Activated CD4-positive, alpha-beta T cell treated with anti-CD3 and anti-CD28 coated beads for 36 hours (primary cell): ENCODE data around the gene MTHFR. TPM values are rescaled to one million over a fixed set of nuclear protein-coding genes. Genes with fewer than 3 reads are reported as not detected.

Experiments
- ATAC-seq: fragments of 200-7000 bp; cut with Tn5 transposase; one replicate; pipeline ENCODE4 v1.10.0; 2021; ENCODE audit warnings: mild to moderate bottlenecking, moderate library complexity
- CTCF ChIA-PET: fragments of 350-600 bp; sonication (Branson Sonifier 250); formaldehyde crosslinking; loops from one replicate; lab custom pipeline; 2021; ENCODE audit warnings: antibody characterized with exemption; lab: Charles Lee
- POLR2A ChIA-PET: fragments of 350-600 bp; sonication (Branson Sonifier 250); formaldehyde crosslinking; loops from one replicate; lab custom pipeline; 2021; ENCODE audit warnings: antibody characterized with exemption, inconsistent platforms; lab: Charles Lee
- DNase-seq: peaks from one replicate; pipeline ENCODE4 v3.0.0-alpha.2; 2020
- H3K27ac Mint-ChIP-seq: one replicate; pipeline ENCODE4 v1.8.0; 2021; ENCODE audit warnings: mixed read lengths
- H3K27me3 Mint-ChIP-seq: one replicate; pipeline ENCODE4 v1.8.0; 2021; ENCODE audit warnings: mixed read lengths
- H3K36me3 Mint-ChIP-seq: one replicate; pipeline ENCODE4 v1.8.0; 2021; ENCODE audit warnings: low read depth, mixed read lengths
- H3K4me1 Mint-ChIP-seq: one replicate; pipeline ENCODE4 v1.8.0; 2021; ENCODE audit warnings: mixed read lengths
- H3K4me3 Mint-ChIP-seq: one replicate; pipeline ENCODE4 v1.8.0; 2021; ENCODE audit warnings: mild to moderate bottlenecking, moderate library complexity, mixed read lengths
- H3K9me3 Mint-ChIP-seq: one replicate; pipeline ENCODE4 v1.8.0; 2021; ENCODE audit warnings: low read depth, mixed read lengths
- intact Hi-C, 2 experiments: fragments of 100-400 bp; cut with DNase I in 1 of 2; cut with micrococcal nuclease in 1 of 2; formaldehyde crosslinking; loops; one replicate each; pipeline versions ENCODE4 v1.14.2 to v1.15.1; 2022 to 2024; cut with DNase I, micrococcal nuclease
- total RNA-seq, 2 experiments: library from RNA; stranded (reverse); gene quantifications; one replicate each; pipeline ENCODE4 v1.2.3, GENCODE V29; 2021

Gene MTHFR
- total RNA-seq, 2 experiments from 2014 or later: 11.2 to 11.6 TPM

DNA sequence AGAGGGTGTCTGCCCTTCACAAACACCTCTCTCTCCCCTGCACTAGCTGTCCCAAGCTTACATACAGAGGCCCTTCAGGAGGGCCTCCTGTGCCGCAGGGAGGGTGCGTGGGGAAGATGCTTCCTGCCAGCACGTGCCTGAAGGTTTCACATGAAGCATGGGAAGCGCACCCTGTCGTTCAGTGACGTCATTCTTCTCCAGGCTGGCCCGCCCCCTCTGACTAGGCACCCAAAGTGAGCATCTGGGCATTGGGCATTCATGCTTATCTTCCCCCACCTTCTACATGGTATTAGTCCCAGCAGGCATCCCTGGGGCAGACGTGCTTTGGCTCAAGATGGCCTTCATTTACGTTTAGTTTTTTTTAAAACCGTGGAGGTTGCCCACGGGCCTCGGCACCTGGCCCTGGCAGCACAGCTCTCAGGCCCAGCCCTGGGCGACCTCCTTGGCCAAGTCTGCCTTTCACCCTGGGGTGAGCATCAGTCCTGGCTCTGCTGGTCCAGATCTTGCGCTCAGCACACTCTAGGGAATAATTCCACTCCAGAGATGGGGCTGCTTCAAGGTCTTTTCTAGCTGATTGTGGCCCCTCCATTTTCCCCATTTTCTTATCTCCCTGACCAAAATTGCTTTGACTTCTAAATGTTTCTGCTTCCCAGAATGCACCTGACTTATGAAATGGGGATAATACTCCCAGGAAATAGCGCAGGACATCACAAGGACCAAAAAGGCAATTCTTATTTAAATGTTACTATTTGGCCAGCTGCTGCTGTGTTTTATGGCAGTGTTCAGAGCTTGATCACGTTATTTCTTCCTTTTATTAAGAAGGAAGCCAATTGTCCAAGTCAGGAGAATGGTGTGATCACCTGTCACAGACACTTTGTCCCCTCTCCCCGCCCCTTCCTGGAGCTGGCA is 35.7 kb upstream of the MTHFR start:
- Mint-ChIP-seq H3K27ac (no peak overlapping the region), H3K9me3 (no peaks in the 10 kb centered on the region), H3K4me1 (no peaks in the 10 kb centered on the region), H3K4me3 (no peak overlapping the region), H3K27me3 (no peaks in the 10 kb centered on the region), H3K36me3 (peaks cover 35% of the 10 kb centered on the region)
- ChIA-PET POLR2A (interaction anchor here (1.1 kb wide), 1 partner anchor 67 kb away, joined by 4 read pairs; no protein-coding TSS in a partner anchor), CTCF (interaction anchor here (0.7 to 0.8 kb wide), 3 partner anchors 51 to 73 kb away, joined by 3 read pairs; no protein-coding TSS in a partner anchor)
- ATAC-seq (no peak), DNase-seq (no peak)
- intact Hi-C loops: no loop called here

DNA sequence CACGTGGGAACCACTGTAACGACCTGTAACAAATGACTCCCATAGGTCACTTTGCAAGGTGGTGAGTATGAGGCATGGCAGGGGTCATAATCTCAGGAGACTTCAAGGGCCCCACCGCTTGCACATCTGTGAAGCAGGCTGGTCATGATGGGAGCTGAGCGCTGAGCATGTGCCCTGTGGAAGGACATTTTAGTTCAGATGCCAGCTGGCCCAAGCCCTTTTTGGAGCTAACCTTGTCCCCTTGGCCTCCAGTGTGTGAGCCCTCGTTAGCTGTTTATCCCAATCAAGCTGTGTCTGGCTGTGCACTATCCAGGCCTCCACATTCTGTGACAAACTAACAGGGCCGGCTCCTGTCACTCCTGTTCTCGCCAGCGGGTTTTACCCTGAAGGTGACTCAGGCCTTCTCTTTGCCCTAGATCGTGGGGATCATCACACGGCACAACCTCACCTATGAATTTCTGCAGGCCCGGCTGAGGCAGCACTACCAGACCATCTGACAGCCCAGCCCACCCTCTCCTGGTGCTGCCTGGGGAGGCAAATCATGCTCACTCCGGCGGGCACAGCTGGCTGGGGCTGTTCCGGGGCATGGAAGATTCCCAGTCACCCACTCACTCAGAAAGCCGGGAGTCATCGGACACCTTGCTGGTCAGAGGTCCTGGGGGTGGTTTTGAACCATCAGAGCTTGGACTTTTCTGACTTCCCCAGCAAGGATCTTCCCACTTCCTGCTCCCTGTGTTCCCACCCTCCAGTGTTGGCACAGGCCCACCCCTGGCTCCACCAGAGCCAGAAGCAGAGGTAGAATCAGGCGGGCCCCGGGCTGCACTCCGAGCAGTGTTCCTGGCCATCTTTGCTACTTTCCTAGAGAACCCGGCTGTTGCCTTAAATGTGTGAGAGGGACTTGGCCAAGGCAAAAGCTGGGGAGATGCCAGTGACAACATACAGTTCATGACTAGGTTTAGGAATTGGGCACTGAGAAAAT is 34.3 kb upstream of the MTHFR start:
- Mint-ChIP-seq H3K27me3 (no peaks in the 10 kb centered on the region), H3K4me3 (no peak overlapping the region), H3K9me3 (no peaks in the 10 kb centered on the region), H3K4me1 (no peaks in the 10 kb centered on the region), H3K36me3 (peaks cover 40% of the 10 kb centered on the region), H3K27ac (no peak overlapping the region)
- ChIA-PET CTCF (interaction anchor here (0.5 to 0.7 kb wide), 2 partner anchors 56 to 68 kb away, joined by 3 to 4 read pairs; no protein-coding TSS in a partner anchor), POLR2A (interaction anchor here (0.5 to 3.4 kb wide), 4 partner anchors 67 to 173 kb away, joined by 3 to 11 read pairs (median 3); no protein-coding TSS in a partner anchor)
- intact Hi-C loops: loop anchor here (2.0 to 10.0 kb wide), 3 partner anchors 69 to 365 kb away; no protein-coding TSS in a partner anchor
- no peak for DNase-seq
- no peak for ATAC-seq

DNA sequence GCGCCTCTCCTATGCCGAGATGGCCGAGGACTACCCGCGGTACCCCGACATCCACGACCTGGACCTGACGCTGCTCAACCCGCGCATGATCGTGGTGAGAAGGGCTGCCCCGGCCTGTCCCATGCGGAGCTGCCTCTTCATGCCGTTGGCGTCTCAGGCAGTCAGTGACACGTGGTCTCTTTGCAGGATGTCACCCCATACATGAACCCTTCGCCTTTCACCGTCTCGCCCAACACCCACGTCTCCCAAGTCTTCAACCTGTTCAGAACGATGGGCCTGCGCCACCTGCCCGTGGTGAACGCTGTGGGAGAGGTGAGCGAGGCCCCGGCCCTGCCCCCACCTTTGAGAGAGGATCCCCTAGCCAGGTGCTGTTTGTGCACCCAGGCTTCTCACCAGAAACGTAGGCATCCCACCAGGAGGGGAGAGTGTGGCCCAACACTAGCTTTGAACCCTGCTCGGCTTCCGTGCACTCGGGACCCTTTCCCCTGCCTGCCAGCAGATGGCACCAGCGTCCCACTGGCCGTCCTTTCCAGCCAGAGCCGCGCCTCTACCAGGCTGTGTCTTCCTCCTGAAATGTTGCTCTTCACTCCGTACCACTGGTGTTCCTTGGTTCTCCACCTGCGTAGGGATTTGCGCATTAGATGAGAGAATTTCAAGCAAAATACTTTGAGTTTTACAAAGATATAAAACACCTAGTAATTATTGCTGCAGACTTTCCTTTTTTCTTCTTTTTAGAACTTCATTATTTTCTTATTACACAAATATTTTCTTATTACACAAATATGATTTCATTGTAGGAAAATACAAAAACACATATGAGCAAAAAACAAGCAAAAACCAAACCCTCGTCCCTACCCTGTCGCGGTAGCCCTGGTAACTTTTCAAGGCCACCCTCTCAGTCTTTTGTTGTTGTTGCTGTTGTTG is 32.8 kb upstream of the MTHFR start:
- ATAC-seq (peak; percentile 98), DNase-seq (peak; percentile 86)
- no peaks in the 10 kb centered on the region for H3K27me3 Mint-ChIP-seq
- no peak overlapping the region for H3K27ac Mint-ChIP-seq
- H3K4me3 Mint-ChIP-seq: no peak overlapping the region
- CTCF ChIA-PET: interaction anchor here (0.6 to 1.6 kb wide), 11 partner anchors 9 to 841 kb away, joined by 3 to 5 read pairs (median 3); no protein-coding TSS in a partner anchor
- H3K9me3 Mint-ChIP-seq: no peaks in the 10 kb centered on the region
- intact Hi-C loops: loop anchor here (1.0 to 10.0 kb wide), 6 partner anchors 56 to 366 kb away; no protein-coding TSS in a partner anchor
- POLR2A ChIA-PET: interaction anchor here (0.6 to 3.4 kb wide), 3 partner anchors 69 to 312 kb away, joined by 3 to 11 read pairs (median 5); no protein-coding TSS in a partner anchor
- H3K4me1 Mint-ChIP-seq: no peaks in the 10 kb centered on the region
- peaks cover 35% of the 10 kb centered on the region for H3K36me3 Mint-ChIP-seq

DNA sequence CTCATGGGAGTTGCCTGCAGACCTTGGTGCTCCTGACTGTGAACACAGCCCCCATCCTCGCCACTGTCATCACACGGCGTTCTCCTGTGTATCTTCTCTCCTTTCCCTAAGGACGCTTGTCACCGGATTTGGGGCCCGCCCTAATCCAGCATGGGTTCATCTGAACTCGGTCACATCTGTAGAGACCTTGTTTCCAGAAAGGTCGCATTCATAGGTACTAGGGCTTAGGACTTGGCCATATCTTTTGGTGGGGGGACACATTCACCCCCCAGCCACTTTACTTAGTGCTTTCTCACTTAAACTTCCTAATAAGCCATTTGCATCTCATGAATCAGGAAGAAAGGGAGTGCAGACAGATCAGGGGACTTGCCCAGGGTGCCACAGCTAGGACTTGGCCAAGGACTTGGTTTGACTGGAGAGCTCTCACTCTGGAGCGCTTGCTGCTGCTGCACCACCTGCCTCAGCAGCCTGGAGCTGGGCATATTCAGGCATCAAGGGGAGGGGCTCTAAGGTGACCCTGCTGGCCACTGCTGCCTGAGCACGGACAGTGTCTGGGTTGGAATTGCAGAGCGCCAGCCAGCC is 32.1 kb upstream of the MTHFR start:
- no peaks in the 10 kb centered on the region for H3K9me3 Mint-ChIP-seq
- ChIA-PET POLR2A (interaction anchor here (1.0 to 3.4 kb wide), 3 partner anchors 70 to 72 kb away, joined by 3 to 11 read pairs (median 5); no protein-coding TSS in a partner anchor), CTCF (interaction anchor here (0.7 to 1.6 kb wide), 9 partner anchors 9 to 841 kb away, joined by 3 to 5 read pairs (median 3); no protein-coding TSS in a partner anchor)
- peaks cover 32% of the 10 kb centered on the region for H3K36me3 Mint-ChIP-seq
- intact Hi-C loops: loop anchor here (1.0 to 10.0 kb wide), 6 partner anchors 56 to 367 kb away; no protein-coding TSS in a partner anchor
- ATAC-seq (no peak), DNase-seq (no peak)
- H3K27ac Mint-ChIP-seq: no peak overlapping the region
- H3K27me3 Mint-ChIP-seq: no peaks in the 10 kb centered on the region
- H3K4me1 Mint-ChIP-seq: no peaks in the 10 kb centered on the region
- H3K4me3 Mint-ChIP-seq: no peak overlapping the region

DNA sequence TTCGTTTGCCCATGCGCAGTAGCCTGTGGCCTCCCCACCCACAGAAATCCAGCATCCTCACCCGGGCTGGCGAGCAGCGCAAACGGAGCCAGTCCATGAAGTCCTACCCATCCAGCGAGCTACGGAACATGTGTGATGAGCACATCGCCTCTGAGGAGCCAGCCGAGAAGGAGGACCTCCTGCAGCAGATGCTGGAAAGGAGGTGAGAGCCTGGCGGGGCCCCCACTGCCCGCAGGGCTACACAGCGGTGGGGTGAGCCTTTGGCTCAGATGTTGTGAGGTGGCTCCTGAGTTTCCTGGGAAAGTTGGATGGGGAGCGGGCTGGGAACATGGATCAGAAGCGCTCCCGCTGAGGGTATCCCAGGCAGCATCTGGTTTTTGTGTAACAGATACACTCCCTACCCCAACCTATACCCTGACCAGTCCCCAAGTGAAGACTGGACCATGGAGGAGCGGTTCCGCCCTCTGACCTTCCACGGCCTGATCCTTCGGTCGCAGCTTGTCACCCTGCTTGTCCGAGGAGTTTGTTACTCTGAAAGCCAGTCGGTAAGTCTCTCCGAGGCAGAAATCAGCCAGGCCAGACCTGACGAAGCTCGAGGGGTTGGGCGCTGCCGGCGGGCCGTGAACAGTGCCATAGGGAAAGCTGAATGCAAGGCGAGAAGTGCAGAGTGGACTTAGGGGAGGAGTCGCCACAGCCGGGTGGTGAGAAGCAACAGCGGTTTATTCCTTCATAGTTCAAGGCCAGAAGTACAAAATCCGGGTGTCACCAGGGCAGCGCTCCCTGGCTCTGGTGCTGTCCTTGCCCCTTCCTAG is 31.4 kb upstream of the MTHFR start:
- Mint-ChIP-seq H3K27me3 (no peaks in the 10 kb centered on the region), H3K9me3 (no peaks in the 10 kb centered on the region), H3K36me3 (peaks cover 33% of the 10 kb centered on the region), H3K4me1 (no peaks in the 10 kb centered on the region), H3K27ac (no peak overlapping the region), H3K4me3 (no peak overlapping the region)
- intact Hi-C loops: loop anchor here in 1 of 2 experiments (5.0 to 10.0 kb wide), 2 partner anchors 130 to 368 kb away; no protein-coding TSS in a partner anchor
- POLR2A ChIA-PET: interaction anchor here (1.4 to 3.4 kb wide), 2 partner anchors 71 to 73 kb away, joined by 3 to 11 read pairs; no protein-coding TSS in a partner anchor
- CTCF ChIA-PET: interaction anchor here (0.6 to 1.6 kb wide), 6 partner anchors 8 to 986 kb away, joined by 3 to 4 read pairs (median 3); no protein-coding TSS in a partner anchor
- no peak for DNase-seq
- ATAC-seq: no peak

DNA sequence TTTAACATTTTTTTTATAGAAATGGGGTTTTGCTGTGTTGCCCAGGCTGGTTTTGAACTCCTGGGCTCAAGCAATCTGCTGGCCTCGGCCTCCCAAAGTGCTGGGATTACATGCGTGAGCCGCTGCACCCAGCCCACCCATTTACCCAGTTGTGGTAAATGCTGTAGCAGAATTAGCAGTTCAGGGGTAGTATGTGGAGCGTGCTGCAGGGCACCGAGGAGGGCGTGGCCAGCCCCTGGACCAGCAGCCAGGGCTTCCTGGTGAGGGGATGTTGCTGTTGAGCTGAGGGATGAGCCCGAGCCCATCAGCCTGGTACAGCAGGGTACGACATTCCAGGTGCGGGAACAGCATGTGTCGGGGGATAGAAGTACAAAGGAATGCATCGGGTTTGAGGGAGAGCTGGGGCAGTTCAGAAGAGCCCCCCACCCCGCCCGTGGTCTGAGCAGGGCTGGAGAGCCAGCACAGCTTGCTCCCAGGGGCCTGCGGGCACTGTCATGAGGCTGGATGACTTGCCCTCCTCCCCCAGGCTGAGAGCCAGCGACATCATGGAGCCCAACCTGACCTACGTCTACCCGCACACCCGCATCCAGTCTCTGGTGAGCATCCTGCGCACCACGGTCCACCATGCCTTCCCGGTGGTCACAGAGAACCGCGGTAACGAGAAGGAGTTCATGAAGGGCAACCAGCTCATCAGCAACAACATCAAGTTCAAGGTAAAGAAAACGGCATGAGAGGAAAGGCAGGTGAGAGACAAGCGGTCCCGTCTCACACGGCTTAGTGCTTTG is 29.9 kb upstream of the MTHFR start:
- intact Hi-C loops: loop anchor here in 1 of 2 experiments (5.0 to 10.0 kb wide), 2 partner anchors 132 to 369 kb away; no protein-coding TSS in a partner anchor
- H3K36me3 Mint-ChIP-seq: peaks cover 27% of the 10 kb centered on the region

DNA sequence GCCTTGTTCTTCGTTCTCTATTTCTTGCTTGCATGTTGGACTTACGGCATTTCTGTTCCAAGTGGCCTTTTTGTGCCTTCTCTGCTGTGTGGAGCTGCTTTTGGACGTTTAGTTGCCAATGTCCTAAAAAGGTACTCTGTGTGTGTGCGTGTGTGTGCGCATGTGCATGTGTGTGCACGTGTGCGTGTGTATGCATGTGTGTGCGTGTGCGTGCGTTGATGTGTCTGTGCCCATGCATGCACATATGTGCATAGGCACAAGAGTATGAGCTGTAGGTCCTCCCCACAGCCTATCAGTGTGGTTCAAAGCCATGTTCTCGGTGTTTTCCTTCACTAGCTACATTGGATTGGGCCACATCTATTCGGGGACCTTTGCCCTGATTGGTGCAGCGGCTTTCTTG is 28.1 kb upstream of the MTHFR start:
- H3K4me1 Mint-ChIP-seq: no peaks in the 10 kb centered on the region
- no peak for ATAC-seq
- H3K9me3 Mint-ChIP-seq: no peaks in the 10 kb centered on the region
- ChIA-PET CTCF (interaction anchor here (0.5 to 1.0 kb wide), 2 partner anchors 23 to 1762 kb away, joined by 3 to 4 read pairs; no protein-coding TSS in a partner anchor), POLR2A (interaction anchor here (0.9 kb wide), 1 partner anchor 74 kb away, joined by 3 read pairs; no protein-coding TSS in a partner anchor)
- peaks cover 31% of the 10 kb centered on the region for H3K36me3 Mint-ChIP-seq
- intact Hi-C loops: loop anchor here in 1 of 2 experiments (10.0 kb wide), 1 partner anchor 371 kb away; no protein-coding TSS in a partner anchor
- DNase-seq: no peak
- H3K27me3 Mint-ChIP-seq: no peaks in the 10 kb centered on the region
- H3K27ac Mint-ChIP-seq: no peak overlapping the region
- no peak overlapping the region for H3K4me3 Mint-ChIP-seq

More for the DNA sequence above, 29.9 kb upstream of the MTHFR start:
- Mint-ChIP-seq H3K4me1 (no peaks in the 10 kb centered on the region), H3K4me3 (no peak overlapping the region), H3K27me3 (no peaks in the 10 kb centered on the region), H3K9me3 (no peaks in the 10 kb centered on the region), H3K27ac (no peak overlapping the region)
- CTCF ChIA-PET: no interaction called here
- ATAC-seq (no peak), DNase-seq (no peak)
- POLR2A ChIA-PET: no interaction called here

DNA sequence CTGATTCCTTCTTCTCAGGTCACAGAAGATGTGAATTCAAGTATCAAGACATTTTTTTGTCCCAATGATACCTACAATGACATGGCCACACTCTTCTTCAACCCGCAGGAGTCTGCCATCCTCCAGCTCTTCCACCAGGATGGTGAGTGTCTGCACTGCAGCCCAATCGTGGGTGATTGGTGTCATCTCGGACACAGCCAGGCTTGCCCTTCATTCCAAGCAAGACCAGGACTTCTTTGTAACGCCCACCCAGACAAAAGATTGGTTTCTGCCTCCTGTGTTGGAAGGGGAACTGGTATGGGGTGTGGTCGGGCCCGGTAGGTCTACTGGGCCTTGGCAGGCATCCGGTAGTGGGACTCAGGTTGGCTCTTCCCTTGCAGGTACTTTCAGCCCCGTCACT is 27.7 kb upstream of the MTHFR start:
- Mint-ChIP-seq H3K36me3 (peaks cover 31% of the 10 kb centered on the region), H3K4me3 (no peak overlapping the region), H3K4me1 (no peaks in the 10 kb centered on the region), H3K27me3 (no peaks in the 10 kb centered on the region), H3K9me3 (no peaks in the 10 kb centered on the region), H3K27ac (no peak overlapping the region)
- no peak for DNase-seq
- ChIA-PET POLR2A (interaction anchor here (0.9 kb wide), 1 partner anchor 74 kb away, joined by 3 read pairs; no protein-coding TSS in a partner anchor), CTCF (interaction anchor here (1.0 kb wide), 1 partner anchor 24 kb away, joined by 3 read pairs; no protein-coding TSS in a partner anchor)
- ATAC-seq: no peak
- intact Hi-C loops: loop anchor here in 1 of 2 experiments (10.0 kb wide), 1 partner anchor 371 kb away; no protein-coding TSS in a partner anchor
